Left lobe of liver (tissue), 2 donors: ENCODE results near the gene MCUB. TPM values are rescaled to one million over a fixed set of nuclear protein-coding genes. Genes with fewer than 3 reads are reported as not detected.
A peak's percentile ranks its signal among the peaks of the same experiment; 100 is the strongest.

Source experiments
- ATAC-seq: fragments of 200-7000 bp; cut with Tn5 transposase; one replicate; pipeline ENCODE4 v1.9.1; 2020; ENCODE audit warnings: mild to moderate bottlenecking, moderate library complexity
- DNase-seq: peaks from one replicate; pipeline ENCODE4 v3.0.0-alpha.2; 2020; ENCODE audit warnings: low spot score
- total RNA-seq: library from RNA; stranded (reverse); gene quantifications from one replicate; pipeline ENCODE4 v1.2.1, GENCODE V29; 2021
- donor health status: DM: no; HTN: no; CAD: no; lungs with moderate emphysema.
- donor health status: DM: no; HTN: yes; CAD: no.

Gene MCUB
- total RNA-seq, 1 donor from 2014 or later: 1.8 TPM

DNA sequence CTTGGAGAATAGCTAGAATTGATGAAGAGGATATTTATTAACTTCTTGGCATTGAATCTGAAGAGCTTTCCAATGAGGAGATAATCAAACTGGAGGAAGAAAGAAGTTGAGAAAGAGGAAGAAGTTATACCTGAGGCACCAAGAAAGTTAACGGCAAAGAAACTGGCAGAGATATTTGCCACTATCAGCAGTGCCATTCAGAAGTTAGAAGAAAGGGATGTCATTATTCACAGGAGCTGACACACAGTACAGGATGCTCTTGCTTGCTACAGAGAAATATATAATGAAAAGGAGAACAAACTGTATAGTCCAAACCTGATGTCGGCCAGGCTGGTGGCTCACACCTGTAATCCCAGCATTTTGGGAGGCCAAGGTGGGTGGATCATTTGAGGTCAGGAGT lies 64.5 kb downstream of the MCUB start:
- DNase-seq: no peak
- no peak for ATAC-seq

DNA sequence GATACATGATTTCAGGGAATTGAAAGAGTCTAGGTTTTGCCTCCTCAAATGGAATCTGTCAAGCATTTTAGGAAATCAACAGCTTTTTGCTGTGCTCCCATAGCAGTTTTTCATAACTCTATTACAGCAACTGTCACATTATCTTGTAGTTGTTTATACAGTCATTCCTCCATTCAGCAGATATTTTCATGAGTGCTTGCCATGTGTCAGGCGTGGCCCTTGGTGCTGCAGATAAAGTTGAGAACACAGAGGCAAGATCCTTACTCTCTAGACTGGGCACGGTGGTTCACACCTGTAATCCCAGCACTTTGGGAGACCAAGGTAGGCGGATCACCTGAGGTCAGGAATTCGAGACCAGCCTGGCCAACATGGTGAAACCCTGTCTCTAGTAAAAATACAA lies 67.3 kb downstream of the MCUB start:
- no peak for DNase-seq
- ATAC-seq: no peak

DNA sequence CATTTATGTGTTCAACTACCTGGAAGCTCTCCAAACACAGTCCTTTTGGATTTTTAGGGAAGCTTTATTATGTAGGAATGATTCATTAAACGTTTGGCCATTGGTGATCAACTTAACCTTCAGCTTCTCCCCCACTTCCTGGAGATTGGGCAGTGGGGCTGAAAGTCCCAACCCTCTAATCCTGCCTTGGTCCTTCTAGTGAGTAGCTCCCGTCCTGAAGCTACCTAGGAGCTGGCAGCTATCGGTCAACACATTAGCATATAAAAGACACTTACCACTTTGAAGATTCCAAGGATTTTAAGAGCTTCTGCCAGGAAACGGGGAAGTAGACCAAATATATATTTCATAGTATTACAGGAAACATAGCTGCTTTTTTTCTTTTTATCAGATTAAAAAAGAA lies 69.7 kb downstream of the MCUB start:
- no peak for ATAC-seq

DNA sequence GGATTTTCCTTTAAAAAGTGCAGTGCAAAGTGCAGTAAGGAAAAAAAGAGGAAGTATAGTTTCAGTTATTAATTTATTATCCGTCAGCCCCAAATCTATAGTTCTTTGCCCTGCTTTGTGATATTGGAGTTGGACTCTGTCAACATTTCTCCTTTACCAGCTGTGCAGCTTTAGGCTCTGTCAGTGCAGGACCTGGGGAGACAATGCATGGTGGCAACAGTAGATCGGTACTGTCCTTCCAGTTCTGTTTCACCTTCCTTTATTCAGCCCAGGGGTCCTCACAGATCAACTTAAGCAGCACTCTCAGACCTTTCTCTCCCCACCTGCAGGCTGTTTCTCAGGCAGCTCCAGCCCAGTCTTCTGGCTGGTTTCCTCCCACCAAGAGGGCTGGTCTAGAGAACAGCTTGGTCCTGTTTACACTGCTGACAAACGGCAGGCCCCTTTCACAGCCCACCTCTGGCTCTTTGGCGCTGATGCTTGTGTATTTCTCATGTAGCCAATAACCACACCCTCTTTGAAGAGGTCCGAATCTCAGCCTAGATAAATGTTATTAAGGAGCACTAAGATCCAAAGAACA lies 71.6 kb downstream of the MCUB start:
- ATAC-seq: no peak
- no peak for DNase-seq

More for the DNA sequence above, 69.7 kb downstream of the MCUB start:
- DNase-seq: no peak

DNA sequence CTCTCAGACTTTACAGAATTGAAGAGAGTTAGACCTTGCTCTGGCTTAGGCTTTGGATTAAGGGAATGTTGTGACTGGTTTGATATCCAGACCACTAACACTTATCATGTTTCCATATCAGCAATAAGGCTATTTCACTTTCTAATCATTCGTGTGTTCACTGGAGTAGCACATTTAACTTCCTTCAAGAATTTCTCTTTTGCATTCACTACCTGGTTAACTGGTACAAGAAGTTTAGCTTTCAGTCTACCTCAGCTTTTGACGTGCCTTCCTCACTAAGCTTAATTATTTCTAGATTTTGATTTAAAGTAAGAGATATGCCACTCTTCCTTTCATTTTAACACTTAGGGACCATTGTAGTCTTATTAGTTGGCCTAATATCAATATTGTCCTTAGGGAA lies 80.6 kb downstream of the MCUB start:
- ATAC-seq (no peak), DNase-seq (no peak)

DNA sequence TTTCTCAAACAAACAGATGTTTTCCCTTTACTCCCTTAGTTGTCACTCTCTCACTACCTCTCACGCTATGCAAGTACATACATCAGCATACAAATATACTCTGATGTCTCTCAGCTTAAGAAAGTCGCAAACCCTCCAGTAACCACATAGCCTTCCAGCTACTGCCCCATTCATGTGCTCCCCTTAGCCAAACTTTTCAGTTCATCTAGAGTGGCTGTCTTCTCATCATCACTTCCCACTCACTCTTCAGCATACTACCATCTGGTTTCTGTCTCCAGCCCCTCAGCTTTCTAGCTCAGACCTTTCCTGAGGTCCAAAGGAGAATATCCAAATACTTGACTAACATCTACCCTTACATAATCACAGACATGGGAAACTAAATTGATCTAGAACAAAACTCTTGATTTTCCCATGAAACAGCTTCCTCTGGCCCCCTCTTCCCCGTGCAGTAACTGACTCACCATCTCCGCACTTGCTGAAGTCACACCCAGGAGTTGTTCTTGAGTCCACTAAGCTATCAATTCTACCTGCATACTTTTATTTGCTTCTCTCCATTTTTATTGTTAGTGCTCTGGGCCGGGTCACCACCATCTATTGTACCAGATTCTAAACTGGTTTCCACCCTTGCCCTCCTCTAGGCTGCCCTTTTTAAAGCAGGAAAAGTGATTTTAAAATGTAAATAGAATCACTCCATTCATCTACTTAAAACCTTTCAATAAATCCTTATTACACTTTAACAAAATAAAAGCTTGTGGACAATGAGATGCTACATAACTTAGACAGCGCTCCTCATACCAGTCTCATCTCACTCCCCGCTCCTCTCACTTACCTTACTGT lies 86.0 kb downstream of the MCUB start:
- ATAC-seq: no peak
- DNase-seq: no peak

DNA sequence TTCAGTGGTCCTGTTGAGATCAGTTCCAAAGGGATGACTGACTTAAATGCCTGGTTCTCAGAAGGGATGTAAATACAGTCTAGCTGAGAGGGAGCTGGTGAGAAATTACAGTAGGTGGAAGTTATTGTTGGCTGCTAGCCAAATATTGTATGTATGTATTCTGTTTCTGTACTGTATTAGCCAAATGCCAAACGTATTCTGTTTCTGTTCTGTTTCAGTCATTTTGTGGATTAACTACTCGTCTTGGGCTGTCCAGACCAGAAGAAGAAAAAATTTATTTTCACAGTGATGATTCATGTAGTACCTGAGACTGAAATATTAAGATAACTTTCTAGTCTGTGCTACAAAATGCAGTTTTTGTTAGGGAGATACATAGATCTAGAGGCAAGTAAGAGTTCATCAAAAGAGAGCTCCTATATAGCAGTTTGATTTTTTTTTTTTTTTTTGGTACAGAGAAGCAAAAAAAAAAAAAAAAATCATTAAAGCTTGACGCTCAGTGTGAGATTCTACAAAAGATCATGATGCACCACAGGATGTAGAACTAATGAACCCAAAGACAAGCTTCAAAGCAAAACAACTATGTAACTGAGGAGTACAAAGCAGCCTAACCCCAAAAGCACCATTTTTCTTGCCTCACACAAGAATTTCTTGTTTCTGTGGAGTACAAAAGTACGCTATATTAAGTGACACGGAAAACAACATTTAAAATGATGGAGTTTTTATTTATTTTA lies 88.4 kb downstream of the MCUB start:
- ATAC-seq (no peak), DNase-seq (no peak)

DNA sequence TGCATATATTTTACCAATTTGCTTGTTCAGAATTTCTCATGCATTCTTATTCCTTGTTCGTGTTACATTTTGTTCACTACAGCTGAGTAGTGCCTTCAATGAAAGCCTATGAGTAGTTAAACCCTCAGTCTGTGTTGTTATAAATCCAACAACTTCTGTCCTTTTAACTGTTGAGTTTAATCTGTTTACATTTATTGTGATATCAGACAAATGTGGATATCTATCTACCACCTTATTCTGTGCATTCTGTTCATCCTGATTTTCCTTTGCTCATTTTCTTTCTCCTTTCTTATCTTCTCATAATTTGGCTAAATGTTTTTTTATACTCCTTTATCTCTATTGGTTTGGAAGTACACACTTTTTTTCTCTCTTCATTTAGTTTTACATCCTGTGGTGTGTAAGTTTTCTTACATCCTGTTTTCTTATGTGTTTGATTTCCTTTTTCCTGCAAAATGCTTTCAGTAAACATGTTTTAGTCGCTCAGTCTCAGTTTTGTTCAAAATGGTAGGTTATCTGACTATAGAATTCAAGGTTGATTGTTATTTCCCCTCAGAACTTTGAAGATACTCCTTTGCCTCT lies 89.0 kb downstream of the MCUB start:
- no peak for ATAC-seq
- no peak for DNase-seq

DNA sequence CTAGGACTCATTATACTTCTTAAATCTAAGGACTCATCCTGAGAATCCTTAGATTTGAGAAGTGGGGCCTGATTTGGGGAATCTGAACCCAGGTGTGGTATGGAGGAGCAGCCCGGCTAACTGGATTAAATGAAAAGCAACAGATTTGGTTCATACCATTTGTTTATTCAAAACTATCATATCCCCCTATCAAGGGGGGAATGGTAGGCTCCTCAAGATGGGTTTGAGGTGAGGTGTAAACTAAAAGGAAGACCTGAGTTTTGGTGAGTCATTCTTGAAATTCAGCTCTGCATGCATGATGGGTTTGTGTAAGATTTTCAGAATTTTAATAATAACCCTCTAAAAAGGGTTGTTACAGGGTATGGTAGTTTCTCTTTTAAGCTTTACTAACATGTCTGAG lies 89.8 kb downstream of the MCUB start:
- DNase-seq (no peak), ATAC-seq (no peak)

DNA sequence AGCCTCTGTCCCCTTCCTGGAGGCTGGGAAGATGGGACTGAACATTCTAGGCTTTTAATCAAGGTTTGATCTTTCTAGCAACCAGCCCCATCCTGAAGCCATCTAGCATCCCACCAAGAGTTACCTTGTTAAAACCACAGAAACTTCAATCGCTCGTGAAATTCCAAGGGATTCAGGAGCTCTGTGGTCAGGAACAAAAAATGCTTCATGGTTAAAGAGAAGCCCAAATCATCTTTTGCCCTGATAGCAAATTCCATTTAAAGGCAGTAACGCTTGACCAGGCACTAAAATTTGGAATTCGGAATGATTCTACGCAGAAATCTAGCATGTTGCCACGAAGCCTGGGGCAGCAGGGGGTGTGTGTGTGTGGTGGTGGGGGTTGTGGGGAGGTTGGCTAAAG lies 95.3 kb downstream of the MCUB start:
- ATAC-seq (no peak), DNase-seq (no peak)

DNA sequence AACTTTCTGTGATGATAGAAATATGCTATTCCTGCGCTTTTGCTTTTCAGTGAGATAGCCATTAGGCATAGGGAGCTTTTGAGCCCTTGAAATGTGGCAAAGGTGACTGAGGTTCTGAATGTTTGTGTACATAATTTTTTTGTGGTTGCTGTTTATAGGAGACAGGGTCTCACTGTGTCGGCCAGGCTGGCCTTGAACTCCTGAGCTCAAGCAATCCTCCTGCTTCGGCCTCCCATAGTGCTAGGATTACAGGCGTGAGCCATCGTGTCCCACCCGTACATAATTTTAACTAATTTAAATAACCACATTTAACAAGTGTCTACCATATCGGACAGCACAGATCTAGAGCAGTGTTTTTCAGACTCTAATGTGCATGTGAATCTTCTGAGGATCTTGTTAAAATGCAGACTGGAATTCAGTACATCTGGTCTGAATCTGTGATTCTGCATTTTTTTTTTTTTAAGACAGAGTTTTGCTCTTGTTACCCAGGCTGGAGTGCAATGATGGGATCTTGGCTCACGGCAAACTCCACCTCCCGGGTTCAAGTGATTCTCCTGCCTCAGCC lies 97.9 kb downstream of the MCUB start:
- no peak for ATAC-seq

DNA sequence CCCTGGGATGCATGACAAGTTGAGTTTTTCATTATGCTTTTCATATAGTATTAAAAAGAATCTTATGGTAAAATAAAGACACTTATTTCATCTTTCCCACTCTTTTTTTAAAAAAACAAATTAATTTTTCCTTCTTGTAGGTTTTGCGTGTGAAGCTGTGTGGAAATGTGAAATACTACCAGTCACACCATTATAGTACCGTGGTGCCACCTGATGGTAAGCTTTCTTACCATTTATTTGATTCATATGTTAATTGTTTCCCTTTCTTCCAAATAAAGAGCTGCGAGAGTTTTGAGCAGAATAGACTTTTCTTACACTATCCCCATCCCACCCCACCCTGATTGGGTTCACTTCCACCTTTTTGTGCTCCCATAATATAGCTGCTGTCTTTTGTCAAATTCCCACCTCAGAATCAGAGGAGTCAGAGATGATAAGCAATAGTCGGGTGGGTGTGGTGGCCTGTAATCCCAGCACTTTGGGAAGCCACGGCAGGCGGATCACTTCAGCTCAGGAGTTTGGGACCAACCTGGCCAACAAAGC lies 98.9 kb downstream of the MCUB start:
- ATAC-seq (peak; percentile 69), DNase-seq (no peak)

More for the DNA sequence above, 97.9 kb downstream of the MCUB start:
- no peak for DNase-seq

DNA sequence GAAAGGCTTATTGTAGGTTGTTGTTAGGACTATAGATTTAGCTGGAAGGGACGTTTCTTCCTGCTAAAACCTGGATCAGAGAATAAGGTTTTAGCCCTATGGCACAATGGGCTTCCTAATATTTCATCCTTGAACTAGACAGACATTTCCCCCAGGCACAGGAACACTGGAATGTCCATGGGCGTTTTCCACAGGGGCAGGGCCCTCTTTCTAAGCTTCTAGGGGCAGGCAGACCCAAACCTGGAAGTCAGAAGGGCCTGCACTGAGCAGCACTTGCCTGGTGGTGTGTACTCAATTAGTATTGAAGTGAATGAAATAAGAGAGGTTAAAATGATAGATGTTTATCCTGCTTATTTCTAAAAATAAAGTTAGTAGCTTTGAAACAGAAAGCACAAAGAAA lies 102.1 kb downstream of the MCUB start:
- no peak for ATAC-seq
- DNase-seq: no peak

DNA sequence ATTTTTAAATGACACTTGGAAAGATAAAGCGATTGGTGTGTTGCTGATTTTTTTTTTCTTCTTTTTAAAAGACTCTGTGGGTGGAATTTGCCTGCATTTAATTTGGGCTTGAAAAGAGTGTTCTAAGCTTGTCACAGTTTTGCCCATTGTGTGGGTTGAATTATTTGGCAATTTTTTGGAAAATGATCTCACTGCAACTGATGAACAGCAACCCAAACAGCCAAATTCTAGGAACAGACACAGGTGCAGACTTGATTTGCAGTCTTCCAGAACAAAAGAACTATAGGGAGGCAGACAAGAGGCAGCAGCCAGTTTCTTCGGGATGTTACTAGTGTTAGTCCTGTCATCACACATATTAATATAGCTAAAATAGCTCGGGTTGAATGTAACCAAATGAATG lies 102.7 kb downstream of the MCUB start:
- ATAC-seq (no peak), DNase-seq (no peak)

DNA sequence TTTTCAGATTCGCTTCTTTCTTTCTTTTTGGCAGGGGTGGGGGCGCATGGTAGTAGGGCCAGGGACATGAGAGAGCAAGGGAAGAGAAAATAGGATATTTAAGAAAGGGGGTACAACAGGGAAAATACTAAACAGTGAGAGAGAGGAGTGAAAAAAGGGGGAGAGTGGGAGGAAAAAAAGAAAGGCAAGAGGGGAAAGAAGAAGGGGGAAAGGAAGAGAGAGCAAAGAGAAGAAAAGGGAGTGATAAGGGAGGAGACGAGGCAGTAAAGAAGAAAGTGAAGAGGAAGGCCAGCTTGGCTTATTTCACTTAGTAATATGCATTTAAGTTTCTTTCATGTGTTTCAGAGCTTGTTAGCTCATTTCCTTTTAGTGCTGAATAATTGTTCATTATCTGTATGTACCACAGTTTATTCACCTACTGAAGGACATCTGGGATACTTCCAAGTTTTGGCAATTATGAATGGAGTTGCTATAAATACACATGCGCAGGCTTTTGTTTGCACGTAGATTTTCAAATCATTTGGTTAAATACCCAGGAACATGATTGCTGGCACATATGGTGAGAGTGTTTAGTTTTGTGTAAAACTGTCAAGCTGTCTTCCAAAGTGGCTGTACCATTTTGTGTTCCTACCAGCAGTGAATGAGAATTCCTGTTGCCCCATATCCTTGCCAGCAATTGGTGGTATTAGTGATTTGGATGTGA lies 105.9 kb downstream of the MCUB start:
- no peak for DNase-seq
- no peak for ATAC-seq

DNA sequence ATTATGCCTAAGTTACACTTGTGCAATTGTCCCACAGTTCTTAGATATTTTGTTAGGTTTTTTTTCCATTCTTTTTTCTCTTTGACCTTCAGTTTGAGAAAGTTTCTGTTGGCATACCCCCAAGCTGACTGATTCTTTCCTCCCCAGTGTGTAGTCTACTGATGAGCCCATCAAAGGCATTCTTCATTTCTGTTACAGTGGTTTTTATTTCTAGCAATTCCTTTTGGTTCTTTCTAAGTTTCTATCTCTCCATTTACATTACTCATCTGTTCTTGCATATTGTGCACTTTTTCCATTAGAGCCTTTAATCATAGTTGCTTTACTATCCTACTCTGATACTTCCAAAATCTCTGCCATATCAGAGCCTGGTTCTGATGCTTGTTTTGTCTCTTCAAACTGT lies 111.3 kb downstream of the MCUB start:
- ATAC-seq (no peak), DNase-seq (no peak)

DNA sequence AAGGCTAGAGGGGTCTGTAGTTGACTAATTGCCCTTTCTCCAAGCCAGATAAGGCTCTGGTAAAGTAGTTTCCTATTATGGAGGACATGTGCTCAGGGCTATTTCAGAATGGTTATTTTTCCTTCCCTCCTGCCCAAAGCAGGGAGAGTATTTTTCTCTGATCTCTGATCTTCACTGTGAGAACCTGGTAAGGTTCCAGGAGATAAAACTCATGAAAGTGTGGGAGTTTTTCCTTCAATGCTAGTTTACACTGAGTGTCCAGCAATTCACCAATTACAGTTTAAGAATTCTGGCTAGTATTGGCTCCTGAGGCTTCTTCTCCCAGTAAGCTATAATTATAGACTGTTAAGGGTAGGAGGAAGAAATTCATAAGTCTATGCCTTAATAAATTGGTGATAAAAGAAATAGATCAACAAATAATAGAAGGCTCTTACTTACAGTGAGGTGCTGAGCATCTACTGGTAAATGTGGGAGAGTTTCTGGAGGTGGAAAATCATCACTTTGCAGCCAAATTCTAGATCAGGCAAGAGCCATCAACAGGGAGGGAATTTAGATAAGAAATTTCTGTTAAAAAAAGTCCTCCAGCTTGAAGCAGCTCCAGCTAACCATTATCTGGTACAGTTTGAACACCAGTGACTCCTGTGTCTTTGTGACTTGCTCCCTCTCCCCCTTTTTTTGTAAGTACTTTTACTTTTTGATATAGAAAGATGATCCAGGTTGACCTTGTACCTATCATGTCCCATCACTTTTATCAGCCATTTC lies 112.3 kb downstream of the MCUB start:
- ATAC-seq: no peak

DNA sequence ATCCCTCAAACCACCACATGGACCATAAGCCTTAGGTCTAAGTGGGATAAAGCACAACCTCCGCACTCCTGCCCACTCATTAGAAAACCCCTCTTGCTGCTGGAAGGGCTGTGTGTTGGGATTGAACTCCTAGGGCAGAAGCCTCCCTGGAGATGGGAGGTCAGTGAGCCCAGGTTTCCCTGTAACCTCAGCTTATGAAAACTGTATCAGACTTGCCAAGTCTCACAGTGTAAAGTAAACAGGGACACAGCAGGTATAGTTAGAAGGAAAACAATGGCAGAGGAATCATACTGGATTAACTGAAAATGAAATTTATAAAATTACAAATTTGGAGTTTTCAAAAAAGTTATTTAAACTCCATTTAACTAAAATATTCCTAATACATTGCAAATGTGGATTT lies 113.3 kb downstream of the MCUB start:
- ATAC-seq: peak; percentile 60

More for the DNA sequence above, 112.3 kb downstream of the MCUB start:
- DNase-seq: no peak

DNA sequence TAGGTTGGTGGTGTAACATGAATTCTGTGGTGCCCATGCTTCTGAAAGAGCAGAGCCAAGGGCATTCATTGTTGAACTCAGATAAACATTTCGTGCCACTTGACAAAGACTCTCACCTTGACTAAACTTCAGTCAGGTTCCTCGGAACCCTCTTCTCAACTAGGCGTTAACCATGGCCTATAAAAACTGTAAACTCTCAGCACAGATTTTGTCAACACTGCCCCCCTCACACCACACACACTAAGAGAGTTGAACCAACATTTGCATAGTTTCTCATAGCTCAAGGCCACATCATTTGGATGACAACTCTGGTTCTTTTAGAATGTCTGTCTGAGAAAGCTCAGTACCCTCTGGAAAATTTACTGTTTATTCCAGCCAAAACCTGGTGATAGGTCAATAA lies 115.1 kb downstream of the MCUB start:
- ATAC-seq (no peak), DNase-seq (no peak)

More for the DNA sequence above, 113.3 kb downstream of the MCUB start:
- no peak for DNase-seq

DNA sequence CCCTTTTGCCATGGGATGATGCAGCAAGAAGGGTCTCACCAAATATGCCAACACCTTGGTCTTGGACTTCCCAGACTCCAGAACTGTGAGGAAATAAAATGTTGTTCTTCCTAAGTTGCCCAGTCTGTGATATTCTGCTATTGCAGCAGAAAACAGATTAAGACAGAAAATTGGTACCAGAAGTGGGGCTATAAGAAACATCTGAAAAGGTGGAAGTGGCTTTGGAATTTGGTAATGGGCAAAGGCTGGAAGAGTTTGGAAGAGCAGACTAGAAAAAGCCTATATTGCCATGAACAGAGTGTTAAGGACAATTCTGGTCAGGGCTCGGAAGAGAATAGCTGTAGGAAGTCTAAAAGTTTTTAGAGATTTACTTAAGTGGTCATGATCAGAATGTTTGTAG lies 115.8 kb downstream of the MCUB start:
- DNase-seq: no peak
- no peak for ATAC-seq
